Measurements from ENCODE around the gene MVP.
"Not testable (repeated sequence)": the region's sequence is repeated elsewhere in the genome, so short reads cannot be mapped to it uniquely, and the experiment has no call there.

The MVP gene

GRCh38 chr16:29843931-29844330, 23.7 kb downstream of the MVP start:
- no peak for DNase-seq (ENCODE audit: low read depth)

- DNase-seq (ENCODE audit: low read depth), result peak; percentile 58
Observed at GRCh38 chr16:29844575-29845331, 24.5 kb downstream of the MVP start.

- no peak for DNase-seq (ENCODE audit: low read depth)
Observed at GRCh38 chr16:29845656-29846055, 25.4 kb downstream of the MVP start.

GRCh38 chr16:29848420-29849297, 28.4 kb downstream of the MVP start:
- DNase-seq (ENCODE audit: low read depth), result peak; percentile 54

- no peak for DNase-seq (ENCODE audit: low read depth)
Observed at GRCh38 chr16:29849505-29849904, 29.2 kb downstream of the MVP start.

GRCh38 chr16:29850998-29851397, 30.7 kb downstream of the MVP start:
- DNase-seq (ENCODE audit: low read depth), result no peak

GRCh38 chr16:29852654-29853053, 32.4 kb downstream of the MVP start:
- DNase-seq (ENCODE audit: low read depth), result peak; percentile 82

- DNase-seq (ENCODE audit: low read depth), result no peak
Observed at GRCh38 chr16:29854520-29855100, 34.3 kb downstream of the MVP start.

GRCh38 chr16:29857133-29857760, 37.0 kb downstream of the MVP start:
- DNase-seq (ENCODE audit: low read depth), result peak; percentile 94

- no peak for DNase-seq (ENCODE audit: low read depth)
Observed at GRCh38 chr16:29858149-29858849, 38.0 kb downstream of the MVP start.

GRCh38 chr16:29858974-29859373, 38.7 kb downstream of the MVP start:
- DNase-seq (ENCODE audit: low read depth), result no peak

- no peak for DNase-seq (ENCODE audit: low read depth)
Observed at GRCh38 chr16:29860218-29860617, 40.0 kb downstream of the MVP start.

- no peak for DNase-seq (ENCODE audit: low read depth)
Observed at GRCh38 chr16:29862383-29862883, 42.2 kb downstream of the MVP start.

GRCh38 chr16:29862884-29863668, 42.8 kb downstream of the MVP start, which contains the start of gene CDIPT:
CDIPT (minus strand) TSS chr16:29863226; CDS start chr16:29862857, 369 bp downstream.
- DNase-seq (ENCODE audit: low read depth), result peak; percentile 97

- DNase-seq (ENCODE audit: low read depth), result no peak
Observed at GRCh38 chr16:29863669-29863984, 43.4 kb downstream of the MVP start.

GRCh38 chr16:29864205-29864604, 43.9 kb downstream of the MVP start:
- DNase-seq (ENCODE audit: low read depth), result no peak

- no peak for DNase-seq (ENCODE audit: low read depth)
Observed at GRCh38 chr16:29868396-29869009, 48.2 kb downstream of the MVP start.

- not testable (repeated sequence) for DNase-seq (ENCODE audit: low read depth)
Observed at GRCh38 chr16:29869067-29869466, 48.8 kb downstream of the MVP start.

GRCh38 chr16:29871822-29872546, 51.7 kb downstream of the MVP start:
- no peak for DNase-seq (ENCODE audit: low read depth)

- DNase-seq (ENCODE audit: low read depth), result no peak
Observed at GRCh38 chr16:29873319-29873718, 53.1 kb downstream of the MVP start.
